Stimulated activated CD8-positive, alpha-beta memory T cell treated with anti-CD3 and anti-CD28 coated beads, Interleukin-7, amount 100 ng/mL, for 4 hours (primary cell): ENCODE results near the gene CAPN5.

Experiments used
- DNase-seq, 2 donors: peaks; one replicate each; pipeline ENCODE4 v3.0.0-alpha.2; 2020; ENCODE audit warnings: low read depth in 2 of 2

CAPN5 gene

GRCh38 chr11:77130763-77131513, 64.2 kb downstream of the CAPN5 start:
- DNase-seq, result no peak

DNA sequence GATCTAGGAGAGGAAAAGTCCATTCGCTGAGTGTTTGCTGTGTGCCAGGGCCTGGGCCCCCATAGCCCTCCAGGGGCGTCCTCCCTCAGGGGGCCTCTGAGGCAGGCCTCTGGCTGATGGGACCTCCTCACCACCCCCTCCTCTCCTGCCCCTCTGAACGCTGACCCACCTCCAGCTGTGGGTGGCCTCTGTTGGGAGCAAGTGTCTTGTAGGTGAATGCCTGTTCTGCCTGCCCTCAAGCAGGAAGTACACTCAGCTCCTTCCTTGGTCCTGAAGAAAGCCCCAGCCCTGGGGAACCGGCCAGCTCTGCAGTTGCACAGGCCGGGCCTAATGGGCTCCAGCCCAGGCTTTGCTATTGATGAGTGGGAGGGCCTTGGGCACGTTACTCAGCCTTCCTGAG, 64.8 kb downstream of the CAPN5 start:
- DNase-seq, result no peak

DNA sequence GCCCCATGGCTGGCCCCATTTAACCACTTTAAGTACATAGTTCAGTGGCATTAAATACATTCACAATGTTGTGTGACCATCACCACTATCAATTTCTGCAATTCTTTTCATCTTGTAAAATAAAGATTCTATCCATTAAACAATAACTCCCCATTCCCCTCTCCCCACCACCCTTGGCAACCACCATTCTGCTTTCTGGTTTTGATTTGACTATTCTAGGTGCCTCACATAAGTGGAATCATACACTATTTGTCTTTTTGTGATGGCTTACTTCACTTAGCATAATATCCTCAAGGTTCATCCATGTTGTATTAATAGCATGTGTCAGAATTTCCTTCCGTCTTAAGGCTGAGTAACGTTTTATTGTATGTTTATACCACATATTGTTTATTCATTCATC, 68.3 kb downstream of the CAPN5 start:
- DNase-seq, result no peak

DNA sequence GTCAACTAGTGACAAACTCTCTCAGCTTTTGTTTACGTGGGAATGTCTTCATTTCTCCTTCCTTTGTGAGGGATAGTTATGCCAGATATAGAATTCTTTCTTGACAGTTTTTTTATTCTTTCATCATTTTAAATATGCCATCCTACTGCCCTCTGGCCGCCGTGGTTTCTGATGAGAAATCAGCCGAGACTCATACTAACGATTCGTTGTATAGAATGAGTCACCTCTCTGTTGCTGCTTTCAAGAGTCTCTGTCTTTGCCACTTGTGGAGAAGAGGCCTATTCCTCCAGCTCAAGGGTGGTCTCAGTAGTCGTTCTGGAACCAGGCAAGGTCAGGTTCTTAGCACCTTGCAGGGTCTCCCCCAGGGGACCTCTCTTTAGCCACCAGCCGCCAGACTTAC, 69.3 kb downstream of the CAPN5 start:
- DNase-seq, result no peak

DNA sequence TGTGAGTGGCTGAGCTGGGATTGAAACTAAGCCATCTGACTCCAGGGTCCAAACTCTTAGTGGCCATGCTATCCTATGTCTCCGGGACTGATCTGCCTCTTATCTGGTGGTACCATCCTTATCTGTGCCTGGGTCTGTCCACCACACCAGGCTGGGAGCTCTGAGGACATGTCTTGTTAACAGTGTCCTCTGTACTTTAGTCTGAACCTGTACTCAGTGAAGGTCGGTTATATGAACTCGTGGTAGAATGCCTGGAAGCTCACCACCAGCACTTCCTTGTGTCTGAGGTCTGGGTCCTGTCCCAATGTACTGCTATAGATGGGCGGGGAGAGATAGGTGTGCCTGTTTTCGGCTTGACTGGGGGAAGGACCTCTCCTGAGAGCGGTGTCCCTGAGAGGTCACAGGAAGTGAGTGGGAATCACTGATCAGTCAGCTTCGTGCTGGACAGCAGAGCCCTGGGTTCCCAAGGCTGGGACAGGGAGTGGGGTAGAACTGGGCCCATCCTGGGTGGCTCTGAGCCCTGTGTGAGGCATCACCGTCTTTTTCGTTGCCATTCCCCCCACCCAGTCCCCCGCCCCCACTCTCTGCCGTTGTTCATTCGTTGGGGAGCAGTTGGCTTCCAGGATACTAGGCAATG, 70.1 kb downstream of the CAPN5 start:
- DNase-seq, result no peak

- DNase-seq, result no peak
Measured at GRCh38 chr11:77137421-77137820, 70.7 kb downstream of the CAPN5 start.

DNA sequence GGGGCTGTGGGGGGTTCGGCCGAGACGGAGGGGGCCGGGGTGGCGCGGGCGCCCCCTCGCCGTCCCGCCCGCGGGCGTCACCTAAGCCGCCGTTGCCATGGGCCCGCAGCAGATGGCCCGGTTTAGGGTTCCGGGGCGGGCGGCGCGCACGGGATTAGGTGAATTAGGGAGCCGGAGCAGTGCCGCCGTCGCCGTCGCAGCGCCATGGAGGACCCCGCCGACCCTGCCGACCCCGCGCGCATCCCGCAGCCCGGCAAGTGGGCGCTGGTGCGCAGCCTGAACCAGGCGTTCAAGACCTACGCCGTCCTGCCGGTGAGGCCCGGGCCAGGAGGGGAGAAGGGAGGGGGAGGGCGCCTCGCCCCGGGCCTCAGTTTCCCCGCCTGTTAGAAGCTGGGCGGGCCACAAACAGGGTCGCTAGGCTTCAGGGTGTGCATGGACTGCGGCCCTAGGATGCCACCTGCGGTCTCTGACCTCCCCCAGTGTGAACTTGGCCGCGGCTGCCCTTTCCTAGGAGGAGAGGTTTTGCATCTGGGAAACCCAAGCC, 71.4 kb downstream of the CAPN5 start:
- DNase-seq, result no peak

- DNase-seq, result no peak
Measured at GRCh38 chr11:77139201-77139600, 72.4 kb downstream of the CAPN5 start.

GRCh38 chr11:77140231-77140851, 73.6 kb downstream of the CAPN5 start:
- DNase-seq, result no peak

DNA sequence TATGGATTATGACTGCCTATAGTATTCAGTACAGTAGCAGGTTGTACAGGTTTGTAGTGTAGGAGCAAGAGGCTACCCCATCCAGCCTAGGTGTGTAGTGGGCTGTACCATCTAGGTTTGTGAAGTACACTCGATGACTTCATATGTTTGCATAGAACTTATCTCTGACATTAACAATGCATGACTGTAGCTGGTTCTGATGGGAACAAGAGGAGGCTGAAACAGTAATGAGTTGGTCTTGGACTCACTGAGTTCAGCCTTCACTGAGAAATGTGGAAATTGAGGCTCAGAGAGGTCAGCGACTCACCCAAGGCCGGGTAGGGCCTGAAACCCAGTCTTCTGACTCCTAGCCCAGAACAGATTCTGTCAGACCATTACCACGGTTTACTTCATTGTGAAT, 74.3 kb downstream of the CAPN5 start:
- no peak for DNase-seq

- DNase-seq, result no peak
Measured at GRCh38 chr11:77141475-77141874, 74.7 kb downstream of the CAPN5 start.

DNA sequence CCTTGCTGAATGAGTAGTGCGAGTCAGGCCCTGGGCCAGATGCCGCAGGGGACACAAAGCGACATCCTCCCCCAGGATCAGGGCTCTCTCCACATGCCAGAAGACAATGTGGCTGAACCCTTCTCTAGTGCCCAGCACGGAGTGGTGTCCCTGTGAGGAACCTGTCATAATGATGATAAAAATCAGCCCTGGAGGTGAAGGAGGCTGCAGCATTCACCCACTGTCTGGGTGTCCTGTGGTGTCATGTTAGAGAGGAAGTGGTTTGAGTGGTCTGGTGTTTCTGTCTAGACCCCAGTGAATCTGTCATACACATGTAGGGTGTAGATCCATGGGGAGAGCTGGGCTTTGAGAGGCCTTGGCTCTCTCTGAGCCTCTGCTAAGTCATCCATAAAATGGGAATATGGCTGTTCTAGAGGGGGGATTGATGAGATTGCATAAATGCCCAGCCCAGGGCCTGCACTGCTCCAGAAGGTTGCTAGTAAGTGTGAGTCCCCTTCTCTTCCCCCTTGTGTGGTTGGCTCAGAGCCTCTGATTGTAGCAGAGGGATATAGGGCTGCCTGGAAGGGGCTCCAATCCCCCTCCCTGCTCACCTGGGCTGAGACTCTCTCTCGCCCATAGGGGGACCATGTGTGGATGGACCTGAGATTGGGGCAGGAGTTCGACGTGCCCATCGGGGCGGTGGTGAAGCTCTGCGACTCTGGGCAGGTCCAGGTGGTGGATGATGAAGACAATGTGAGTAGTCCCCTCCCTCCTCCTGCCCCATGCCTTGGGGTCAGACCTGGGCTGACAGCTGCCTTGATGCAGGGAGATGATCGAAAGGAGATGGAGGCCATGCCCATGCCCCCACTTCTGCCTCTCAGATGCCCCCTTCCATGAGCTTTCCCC, 75.6 kb downstream of the CAPN5 start:
- DNase-seq, result no peak

- DNase-seq, result no peak
Measured at GRCh38 chr11:77143405-77144020, 76.7 kb downstream of the CAPN5 start.

DNA sequence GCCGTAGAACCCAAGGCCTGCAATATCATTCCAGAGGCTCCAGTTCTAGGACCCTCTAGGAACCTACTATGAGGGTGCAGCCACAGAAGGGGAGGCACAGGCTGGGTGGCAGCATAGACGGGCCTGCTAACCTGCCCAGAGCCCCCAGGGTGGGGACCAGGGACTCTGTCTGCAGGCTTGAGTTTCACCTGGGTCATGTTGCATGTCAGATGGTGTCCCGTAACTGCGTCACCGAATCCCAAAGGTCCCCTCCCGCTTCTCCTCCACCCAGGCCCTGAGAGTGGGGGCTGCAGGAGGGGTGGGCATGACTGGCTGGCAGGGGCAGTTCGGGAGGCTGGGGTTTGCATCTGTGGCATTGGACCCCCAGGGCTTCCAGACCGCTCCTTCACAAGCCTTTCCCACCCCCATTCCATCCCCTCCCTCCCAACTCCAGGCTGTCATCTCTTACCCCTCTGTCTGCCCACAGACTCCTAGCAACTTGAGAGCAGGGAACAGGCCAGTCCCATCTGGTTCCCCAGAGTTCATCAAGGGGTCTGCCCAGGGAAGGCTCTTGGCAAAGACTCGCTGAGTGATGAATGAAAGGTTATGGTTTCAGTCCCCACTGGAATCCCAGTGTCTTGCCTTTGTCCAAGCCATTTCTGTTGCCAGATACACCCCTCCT, 77.6 kb downstream of the CAPN5 start:
- DNase-seq, result no peak

GRCh38 chr11:77144857-77145428, 78.2 kb downstream of the CAPN5 start:
- DNase-seq, result no peak

- DNase-seq, result no peak
Measured at GRCh38 chr11:77146261-77147035, 79.7 kb downstream of the CAPN5 start.

- no peak for DNase-seq
Measured at GRCh38 chr11:77147036-77147315, 80.2 kb downstream of the CAPN5 start.

DNA sequence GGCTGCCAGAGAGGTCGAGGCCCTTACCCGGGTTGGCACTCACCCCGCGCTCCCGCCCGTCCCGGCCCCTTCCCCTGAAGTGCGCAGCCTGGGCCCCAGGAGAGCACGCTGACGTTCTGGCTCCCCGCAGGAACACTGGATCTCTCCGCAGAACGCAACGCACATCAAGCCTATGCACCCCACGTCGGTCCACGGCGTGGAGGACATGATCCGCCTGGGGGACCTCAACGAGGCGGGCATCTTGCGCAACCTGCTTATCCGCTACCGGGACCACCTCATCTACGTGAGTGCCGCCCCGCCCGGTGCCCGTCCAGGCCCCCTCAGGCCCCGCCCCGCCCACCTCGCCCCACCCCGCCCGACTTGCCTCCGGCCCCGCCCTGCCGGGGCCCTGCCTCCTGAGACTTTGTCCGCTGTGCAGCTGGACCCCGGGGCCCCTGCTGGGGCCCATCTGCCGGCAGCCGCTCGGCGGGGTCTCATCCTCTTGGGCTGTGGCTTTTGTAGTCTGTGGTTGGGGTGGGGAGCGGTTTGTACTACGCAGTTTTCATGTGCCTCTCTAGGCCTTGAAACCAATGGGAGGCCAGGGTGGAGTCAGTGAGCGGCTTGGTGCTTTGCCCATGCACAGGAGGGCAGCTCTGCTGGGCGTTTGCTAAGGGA, 81.0 kb downstream of the CAPN5 start:
- peak in 1 of 2 donors; percentile 22 for DNase-seq

GRCh38 chr11:77148963-77149715, 82.4 kb downstream of the CAPN5 start:
- DNase-seq, result no peak
